GM18907 (cell line): ENCODE data around the gene SIDT2.

Experiments used
- ATAC-seq: cut with Tn5 transposase; IDR thresholded peaks from one replicate; pipeline ENCODE4 v1.9.1; 2021; ENCODE audit warnings: mild to moderate bottlenecking, moderate library complexity; ENCODE audit not compliant: unreplicated experiment

Gene SIDT2

DNA sequence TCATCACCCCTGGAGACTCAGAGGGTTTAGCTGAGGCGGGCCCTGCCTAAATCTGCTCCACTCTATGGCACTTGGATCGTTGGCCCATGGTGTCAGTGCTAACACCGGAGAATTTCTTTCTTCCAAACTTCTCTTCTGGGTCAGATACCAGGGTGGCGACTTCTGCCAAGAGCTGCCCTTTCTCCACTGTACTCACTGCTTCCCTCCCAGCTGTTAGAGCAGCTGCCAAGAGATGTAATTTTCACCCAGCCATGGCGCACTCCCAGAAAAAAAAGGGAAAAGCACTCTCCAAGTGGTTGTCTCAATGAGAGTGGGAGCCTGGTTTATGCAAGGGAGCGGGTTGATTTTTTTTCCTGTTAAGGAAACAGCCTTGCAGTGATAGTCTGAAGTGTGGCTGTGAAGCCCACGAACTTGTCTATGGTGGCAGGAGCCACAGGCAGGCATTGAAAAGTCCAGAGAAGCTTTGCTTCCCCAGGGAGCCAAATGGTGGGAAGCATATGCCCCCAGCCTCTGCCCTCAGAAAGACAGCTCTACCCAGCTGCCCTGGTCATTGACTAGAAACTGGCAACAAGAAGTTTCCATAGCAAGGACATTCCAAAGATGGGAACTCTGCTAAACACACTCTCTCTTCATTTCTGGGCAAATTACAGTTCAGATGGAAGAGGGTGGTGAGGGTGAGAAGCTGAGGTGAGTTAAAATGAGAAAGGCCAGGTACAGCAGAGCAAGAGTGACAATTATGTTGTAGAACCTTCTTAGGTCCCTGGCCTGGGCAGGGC is 42.6 kb downstream of the SIDT2 start:
- ATAC-seq = no peak

DNA sequence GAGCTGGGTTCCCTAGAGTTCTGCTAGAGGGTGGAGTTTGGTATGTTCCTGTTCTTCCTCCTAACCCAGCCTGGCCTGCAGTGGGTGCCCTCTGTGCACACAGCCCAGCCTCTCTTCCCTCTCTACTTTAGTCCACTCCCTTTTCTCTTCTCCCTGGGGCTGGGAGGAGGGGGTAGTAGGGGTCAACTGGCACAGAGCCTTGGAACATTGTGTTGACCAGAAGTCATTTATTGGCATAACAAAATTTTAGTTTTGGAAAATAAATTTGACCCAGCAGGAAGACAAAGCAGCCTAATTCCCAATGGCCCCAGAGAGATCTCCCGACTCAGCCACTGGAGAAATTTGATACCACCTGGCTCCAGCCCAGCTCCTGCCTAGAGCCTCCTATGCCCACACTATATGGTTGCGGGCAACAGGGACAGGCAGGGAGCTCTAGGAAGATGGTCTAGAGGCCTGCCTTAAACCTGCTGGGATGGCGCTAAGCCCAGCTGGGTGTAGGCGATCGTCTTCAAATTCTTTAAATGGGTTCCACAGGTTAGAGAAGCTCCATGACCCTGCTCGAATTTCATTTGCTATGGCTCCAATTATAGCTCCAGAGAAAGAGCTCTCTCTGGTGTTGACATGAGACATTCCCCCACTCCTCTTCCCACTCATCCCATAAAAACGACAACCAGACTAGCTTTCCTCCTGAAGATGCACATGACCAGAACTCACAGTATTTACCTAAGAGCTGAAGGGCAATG is 43.4 kb downstream of the SIDT2 start:
- ATAC-seq = no peak

DNA sequence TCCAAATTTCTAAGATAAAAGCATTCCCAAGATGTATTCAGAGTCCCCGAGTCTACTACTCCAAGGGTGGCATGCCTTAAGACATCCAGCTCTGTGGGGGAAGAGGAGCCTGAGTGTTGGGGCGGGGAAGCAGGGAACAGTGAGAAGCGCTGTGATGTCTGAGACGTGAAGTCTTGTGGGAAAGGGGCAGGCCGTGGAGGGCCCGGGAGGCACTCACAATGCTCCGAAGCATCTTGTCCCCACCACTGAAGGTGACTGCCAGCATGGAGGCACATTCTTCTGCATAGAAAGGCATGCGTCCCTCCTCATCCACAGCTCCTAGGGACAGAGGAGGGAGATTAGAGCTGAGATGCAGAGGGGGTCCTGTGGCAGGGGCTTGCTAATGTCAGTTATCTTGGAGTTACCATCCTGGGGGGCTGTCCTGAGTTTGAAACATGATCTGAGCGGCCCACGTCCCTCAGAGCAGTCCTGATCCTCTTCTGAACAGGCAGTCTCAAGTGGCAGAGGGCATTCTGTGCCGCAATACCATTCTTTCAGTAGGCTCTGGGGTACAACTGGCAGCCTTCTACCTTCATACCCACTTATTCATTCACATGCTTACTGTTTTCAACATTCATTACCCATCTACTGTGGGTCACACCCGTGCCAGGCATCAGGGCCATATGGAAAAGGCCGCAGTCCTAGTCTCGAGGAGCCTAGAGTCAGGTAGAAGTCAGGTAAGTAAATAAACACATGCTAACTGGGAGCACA is 44.6 kb downstream of the SIDT2 start:
- ATAC-seq = no peak

DNA sequence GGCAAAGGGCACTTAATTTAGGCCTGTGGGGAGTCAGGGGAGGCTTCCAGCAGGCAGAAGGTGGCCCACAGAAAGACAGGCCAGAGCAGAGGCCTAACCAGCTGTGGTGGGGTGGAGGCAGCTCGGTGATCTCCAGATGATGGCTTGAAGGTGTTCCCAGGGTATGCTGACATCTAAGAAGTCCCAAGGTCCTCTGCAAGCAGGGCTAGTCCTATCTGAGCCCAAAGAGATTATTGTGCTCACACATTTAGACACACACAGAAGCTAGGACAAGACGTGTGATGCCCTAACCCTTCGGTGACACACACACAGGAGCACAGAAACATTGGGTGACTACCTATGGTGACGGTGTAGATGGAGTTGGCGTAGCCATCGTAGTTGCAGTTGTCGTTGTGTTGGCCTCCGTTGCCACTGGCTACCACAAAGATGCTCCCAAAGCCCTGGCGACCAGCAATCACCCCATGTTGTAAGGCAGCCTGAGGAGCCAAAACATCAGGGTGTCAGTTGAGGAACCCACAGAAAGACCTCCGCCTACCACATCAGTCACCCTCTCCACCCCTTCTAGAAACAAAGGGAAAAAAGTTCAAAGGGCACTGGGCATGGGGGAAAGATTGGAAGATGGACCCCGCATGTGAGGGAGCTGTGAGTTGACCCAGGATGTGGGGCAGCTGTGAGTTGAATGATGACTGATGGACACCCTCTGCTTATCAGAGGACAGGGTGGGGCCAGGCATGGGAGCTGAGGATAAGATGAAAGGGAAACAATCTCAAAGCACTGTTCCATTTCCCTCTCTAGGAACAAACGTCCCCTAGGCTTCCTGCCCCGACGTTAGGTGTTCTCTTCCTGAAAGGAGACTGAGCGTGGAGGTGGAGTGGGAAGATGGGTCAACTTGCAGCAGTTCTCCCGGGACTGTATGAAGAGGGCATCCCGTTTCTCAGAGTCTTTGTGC is 45.5 kb downstream of the SIDT2 start:
- no peak for ATAC-seq

DNA sequence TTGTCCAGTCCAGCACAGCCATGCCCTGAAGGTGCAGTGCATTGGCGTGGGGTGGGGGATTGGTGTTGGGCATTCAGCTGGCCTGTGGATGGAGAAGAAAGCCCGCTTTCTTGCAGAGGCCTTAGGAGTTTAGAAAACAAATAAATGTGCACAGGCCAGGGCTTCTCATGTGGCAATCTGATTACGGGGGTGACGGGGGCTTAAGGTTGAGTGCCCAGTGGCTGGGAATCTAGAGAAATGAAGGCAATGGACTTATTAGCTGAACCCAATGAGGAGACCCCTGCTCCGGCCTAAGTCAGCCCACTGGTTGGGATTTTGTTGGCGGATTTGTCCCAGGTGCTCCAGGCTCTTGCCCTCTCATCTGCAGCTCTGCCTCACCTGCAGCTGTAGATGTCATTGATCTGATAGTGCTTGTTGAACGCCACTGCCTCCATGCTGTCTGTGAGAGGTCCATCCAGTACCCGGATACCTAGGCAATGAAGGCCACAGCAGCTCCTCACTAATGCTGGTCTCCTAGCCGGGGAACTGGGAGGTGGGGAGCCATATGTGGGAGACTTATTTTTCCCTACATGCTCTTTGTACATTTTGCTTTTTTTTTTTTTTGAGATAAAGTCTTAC is 47.1 kb downstream of the SIDT2 start:
- no peak for ATAC-seq

DNA sequence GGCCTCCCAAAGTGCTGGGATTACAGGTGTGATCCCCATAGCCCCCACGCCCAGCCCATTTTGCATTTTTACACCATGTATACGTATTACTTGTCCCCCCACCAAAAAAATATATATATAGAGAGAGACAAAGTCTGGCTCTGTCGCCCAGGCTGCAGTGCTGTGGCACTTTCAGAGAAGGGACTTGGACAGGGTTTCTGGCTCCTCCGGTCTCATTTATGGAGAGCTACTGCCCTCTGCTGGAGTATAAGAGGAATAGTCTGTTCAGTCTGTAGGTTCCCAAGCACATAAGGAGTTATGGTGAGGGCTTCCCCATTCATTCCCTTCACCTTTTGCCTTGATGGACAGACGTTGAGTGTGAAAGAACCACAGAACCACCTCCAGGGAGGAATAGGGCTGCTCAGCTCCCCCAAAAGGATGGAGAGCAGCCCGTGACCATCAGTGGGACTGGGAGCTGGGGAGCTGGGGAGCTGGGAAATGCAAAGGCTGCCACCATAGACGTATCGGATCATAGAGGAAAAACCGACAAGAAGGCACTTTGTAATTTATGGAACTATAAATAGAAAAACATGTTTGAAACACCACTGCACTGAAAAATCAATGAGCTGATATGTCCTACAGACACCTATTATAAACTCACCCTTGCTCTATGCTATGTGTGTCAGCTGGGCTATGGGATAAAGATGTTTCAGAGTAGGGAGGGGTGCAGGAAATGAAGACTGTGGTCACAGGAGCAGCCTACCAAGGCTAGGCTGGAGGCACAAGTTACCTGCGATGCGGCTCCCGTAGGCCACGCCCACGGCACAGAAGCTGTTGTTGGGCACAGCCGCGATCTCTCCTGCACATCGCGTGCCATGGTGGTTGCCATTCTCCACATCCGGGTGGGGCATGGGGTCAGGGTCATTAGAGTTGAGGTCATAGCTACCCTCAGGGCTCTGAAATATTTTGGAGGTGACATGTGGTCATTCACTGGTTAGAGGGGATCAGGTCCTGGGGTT is 48.1 kb downstream of the SIDT2 start:
- ATAC-seq = peak; percentile 49

DNA sequence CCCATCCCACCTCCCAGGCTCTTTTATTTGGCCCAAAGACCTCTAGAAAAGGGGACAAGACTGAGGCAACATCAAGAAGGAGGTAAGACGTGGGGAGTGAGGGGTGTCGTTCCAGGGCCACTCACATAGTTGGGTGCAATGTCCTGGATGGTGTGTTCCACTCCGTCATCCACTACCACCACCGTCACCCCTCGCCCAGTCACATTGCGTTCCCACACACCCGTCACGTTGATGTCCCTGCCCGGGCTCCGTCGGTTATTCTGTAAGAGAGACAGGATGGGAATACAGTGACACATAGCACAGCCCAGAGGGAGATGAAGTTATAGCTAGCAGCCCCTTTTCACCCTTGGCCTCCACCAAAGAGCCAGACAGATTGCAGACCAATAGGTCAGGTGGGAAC is 49.5 kb downstream of the SIDT2 start:
- ATAC-seq = no peak

DNA sequence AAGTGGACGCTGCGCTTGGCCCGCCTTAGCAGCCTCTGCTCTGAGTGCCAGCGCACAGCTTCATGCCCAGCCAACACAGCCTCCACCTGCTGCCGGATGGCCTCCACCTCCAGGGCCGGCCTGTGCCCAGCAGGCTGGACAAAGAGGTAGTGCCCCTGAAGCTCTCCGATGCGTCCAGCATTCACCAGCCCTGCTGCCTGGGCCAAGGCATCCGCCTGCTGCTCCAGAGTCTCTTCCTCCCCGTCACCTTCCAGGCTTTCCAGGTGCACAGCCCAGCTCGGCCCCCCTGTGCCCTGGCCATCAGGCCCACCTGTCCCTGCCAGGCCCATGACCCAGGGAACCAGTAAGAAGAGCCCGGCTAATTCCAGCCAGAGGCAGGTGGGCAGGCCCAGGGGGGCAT is 50.9 kb downstream of the SIDT2 start:
- no peak for ATAC-seq

DNA sequence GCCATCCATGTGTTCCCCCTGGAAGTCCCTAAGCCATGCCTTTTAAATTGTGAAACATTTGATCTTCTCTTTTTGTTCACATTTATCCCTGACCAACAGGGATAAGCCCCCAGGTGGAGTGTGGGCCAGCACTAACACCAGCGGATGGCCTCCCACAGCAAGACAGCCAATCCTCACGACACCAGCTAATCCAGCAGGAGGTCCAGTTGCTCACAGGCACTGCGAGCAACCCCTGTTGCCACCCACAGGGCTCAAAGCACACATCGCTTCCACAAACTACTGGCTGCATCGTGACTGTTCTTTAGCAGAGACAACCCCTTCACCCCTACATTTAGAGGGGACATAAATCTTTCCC is 51.4 kb downstream of the SIDT2 start:
- no peak for ATAC-seq

DNA sequence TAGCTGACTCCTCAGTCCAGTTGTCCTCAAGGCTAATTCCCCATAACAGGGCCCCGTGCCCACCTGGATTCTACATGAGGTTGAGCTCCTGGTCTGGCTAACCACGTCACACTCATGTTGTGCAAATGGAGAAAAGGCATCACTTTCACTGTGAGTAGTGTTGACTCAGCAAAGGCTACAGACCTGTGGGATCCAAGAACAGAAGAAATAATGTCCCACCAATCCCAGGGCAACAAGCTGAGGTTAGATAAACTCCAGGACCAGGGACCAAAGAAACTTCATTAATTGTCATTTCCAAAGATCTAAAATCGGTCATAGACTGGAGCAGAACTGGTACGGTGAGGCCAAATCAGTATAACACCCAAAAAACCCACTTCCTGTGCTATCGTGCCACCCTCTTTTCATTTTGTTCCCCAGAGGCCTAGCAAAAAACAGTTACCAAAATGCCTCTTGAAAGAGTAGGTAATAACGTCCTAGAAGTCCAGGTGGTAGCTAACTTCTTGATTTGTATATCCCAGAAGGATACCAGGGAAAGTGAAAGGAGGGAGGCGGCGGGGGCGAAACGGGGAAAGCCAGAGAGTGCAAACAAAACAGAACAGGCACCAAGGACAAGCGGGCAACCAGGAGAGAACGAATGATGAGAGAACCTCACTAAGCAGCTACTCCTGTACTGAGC is 51.9 kb downstream of the SIDT2 start:
- peak; percentile 41 for ATAC-seq

DNA sequence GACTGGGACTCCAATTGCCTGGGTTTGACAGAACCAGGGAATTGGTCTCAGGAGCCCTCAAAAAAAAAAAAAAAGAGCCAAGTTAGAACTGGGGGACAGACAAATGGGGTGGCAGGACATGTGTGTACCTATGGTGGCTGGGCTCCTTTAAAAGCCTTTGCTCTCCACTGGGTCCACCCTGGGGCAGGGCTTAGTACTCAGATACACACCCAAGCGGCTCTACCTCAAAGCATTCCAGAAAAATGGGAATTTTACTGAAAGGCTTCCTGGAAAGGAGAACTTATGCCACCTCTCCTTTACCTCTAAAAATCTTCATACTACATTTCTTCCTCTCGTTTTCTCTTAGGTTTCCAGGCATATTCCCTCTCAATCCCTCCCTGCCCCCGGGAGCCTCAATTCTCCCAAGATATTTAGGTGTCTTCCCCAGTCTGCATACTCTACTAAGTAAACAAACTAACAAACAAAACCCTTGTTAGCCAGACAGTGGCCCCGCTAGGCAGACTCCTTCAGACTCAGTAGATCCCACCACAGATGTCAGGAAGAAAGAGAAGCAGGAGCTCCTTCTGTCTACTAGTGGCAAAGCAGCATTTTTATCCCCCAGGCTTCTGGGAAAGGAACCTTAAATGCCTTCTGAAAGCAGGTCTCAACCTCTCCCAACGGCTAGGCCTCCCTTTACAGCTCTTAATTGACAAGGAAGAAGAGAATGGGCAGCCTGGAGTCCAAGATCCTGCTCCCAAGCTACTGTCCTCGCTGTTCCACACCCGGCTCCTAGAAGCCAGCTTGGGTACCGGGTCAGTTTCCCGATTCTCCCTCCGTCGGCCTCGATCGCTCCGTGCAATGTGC is 52.7 kb downstream of the SIDT2 start:
- no peak for ATAC-seq

DNA sequence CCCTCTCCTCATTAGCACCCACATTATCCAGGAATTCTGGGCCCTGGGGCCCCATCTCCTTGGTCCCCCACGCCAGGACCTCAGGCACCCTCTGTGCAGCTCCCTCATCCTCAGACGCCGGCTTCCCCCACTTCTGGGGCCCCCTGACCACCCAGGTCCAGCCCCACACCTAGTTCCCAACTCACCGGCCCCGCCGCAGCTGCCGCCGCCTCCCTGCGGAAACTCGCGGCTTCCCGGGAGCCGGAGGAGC is 53.2 kb downstream of the SIDT2 start, which contains the start of gene PCSK7:
Gene PCSK7 (minus strand): TSS at position 232 of the 250 bp plus-strand sequence. CDS start 2,229 bp downstream, outside the sequence.
- ATAC-seq = no peak

DNA sequence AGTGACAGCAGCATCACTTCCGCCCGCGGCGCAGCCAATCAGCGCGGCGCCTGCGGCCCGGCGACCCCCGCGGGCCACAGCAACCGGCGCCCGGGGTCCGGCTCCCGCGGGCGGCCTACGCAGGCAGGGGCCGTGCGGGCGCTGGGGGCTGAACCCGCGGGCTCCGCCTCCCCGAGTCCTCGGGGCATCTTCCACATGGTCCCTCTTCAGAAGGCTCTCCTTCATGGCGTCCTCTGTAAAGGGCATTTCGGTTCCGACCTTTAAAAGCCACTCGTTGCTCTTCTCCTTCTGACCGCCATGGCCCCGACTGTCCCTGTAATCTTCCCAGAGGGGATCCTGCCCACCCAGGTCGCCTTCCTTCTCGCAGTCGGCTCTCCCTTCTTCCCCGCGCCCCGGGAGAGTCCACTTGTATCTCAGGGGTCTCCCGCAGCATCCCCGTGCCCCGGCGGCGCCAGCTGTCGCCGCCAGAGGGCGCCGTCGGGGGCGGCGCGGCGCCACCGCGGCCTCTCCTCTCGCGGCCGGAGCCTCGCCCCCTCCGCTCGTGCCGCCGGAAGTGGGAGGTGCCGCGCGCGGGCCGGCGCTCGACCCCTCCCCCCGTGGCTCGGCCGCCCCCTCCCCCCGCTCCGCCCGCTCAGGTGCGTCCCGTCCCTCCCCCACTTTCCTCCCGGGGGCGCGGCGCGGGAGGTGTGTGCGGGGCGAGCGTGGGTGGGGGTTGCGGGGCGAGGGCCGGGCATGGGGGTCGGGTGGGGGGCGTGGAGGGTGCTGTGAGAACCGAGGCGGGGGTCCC is 53.7 kb downstream of the SIDT2 start, which contains the start of gene RNF214:
Gene RNF214 (plus strand): TSS at position 580 of the 787 bp plus-strand sequence. CDS start 1,602 bp downstream, outside the sequence.
- ATAC-seq = peak; percentile 70

DNA sequence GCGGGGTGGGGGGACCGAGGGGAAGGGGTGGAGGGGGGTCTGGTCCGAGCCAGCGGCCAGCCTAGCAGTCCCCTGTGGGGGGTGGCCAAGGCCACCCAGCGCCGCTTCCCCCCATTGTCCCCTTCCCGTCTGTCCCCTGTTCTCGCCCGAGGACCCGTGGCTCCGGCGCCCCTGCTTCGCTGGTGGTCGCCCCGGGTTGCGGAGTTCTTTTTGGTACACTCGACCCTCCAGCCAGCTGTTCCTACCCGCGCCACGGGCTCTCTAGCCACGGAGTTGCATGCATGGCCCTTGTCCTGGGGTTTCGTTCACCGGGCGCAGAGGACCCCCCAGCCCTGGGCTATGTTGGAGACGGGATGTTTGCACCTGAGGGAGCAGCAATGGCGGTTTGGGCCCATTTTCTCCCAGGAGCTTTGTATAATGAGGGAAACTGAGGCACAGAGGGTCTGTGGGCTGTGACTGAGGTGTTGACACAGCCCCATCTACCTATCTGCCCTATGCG is 54.4 kb downstream of the SIDT2 start:
- no peak for ATAC-seq

DNA sequence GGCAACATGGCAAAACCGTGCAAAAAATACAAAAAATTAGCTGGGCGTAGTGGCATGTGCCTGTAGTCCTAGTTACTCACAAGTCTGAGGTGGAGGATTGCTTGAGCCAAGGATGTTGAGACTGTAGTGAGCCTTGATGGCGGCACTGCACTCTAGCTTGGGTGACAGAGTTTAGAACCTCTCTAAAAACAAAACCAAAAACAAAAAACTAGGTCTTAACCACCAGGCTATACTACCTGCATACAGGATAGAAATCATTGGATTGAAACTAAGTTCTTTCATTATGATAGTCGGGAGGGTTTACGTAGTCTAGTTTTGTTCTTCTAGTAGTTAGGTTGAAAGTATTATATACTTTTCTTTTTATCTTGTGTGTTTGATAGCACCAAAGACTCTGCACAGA is 59.7 kb downstream of the SIDT2 start:
- ATAC-seq = no peak

DNA sequence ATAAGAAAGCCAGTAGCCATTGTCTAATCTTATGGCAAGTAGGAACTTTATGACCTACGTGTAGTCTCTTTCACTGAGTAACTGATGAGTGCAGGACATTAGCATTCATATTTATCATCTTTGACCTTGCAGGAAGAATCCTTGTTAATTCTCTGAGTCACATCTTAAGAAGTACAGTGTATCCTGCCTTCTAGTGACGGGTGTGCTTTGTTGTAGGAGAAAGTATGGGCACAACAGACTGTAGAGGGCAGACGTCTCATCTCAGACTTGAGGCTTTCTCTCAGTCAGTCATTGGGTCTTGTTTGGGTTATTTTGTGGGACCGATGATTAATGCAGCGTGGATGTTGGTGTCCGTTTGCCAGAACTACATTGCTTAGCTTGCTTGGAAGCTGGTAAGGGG is 60.8 kb downstream of the SIDT2 start:
- no peak for ATAC-seq
